Measurements from ENCODE around the gene ATG7. TPM values are rescaled to one million over a fixed set of nuclear protein-coding genes. Genes with fewer than 3 reads are reported as not detected.

ATG7 gene
- total and polyA plus RNA-seq, 10 of the 15 experiments (the other 5 are each of a cell fraction or from before 2014, with no cell fraction given): 13.5 to 49.5 (median 26.4) TPM

DNA sequence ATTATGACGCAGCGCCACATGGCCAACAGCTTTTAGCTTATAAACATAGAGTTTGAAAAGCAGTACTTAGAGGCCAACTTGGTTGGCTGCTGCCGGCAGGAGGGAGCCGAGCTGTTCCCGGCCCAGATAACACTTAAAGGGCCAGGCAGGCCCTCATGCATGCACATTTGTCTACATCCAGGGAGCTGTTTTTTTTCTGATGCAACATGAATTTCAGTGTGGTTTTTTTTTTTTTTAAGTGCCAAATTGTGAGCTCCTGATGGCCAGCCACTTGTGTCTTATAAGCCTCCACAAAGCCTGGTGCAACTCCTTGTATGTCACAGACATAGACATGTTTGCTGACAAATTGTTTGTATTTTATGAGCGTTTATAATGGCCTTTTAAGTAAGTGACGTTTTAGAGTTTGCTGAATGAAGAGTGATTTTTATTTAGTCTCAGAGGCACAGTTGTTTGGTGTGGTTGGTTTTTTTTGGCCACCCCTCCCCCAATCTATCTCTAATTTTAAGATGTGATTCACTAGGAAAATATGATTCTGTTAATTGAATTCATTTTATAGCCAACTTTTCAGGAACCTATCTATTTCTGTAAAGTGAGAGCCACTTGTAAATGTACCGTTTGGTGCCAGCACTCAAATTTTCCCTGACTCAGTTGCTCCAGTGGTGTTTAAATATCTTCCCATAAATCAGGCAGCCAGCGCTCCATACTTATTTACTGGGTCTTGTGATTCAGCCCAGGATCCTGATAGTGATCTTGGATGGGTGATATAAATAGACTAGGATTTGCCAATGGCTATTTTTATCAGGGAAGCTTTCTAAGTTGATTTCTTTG, 237.2 kb downstream of the ATG7 start:
- ATAC-seq (no peak), FAIRE-seq (no peak), DNase-seq (ENCODE audit: low read depth, low spot score) (no peak)
- H2AFZ ChIP-seq (ENCODE audit: control insufficient read depth, low read depth, low read length): no peak overlapping the region
- ChIA-PET SMC1A (ENCODE audit: uncharacterized antibody, unreplicated experiment) (interaction anchor here (0.8 kb wide), 1 partner anchor 165 kb away, joined by 3 read pairs; no protein-coding TSS in a partner anchor), RAD21 (ENCODE audit: unreplicated experiment) (no interaction called here), CTCF (no interaction called here), POLR2A (interaction anchor here (0.6 kb wide), 1 partner anchor 212 kb away, joined by 4 read pairs; no protein-coding TSS in a partner anchor)
- no peaks in the 10 kb centered on the region for H3K27me3 ChIP-seq (replicated peaks in 1 of 2; ENCODE audit: control insufficient read depth in 2 of 2, insufficient read depth in 2 of 2, low read length in 1 of 2)
- intact Hi-C loops (cut with micrococcal nuclease; ENCODE audit: unreplicated experiment): no loop called here
- in situ Hi-C loops (cut with MboI): no loop called here
- H3K4me1 ChIP-seq (ENCODE audit: control insufficient read depth, insufficient read depth, low read length): no peaks in the 10 kb centered on the region
- no peak overlapping the region for H3K27ac ChIP-seq (ENCODE audit: control insufficient read depth, insufficient read depth)
- whole genome bisulfite sequencing (ENCODE audit: insufficient coverage, insufficient replicate concordance, low lambda C conversion rate, missing lambda C conversion rate): 93% methylated on average over 9 of the region's 9 CpGs
- H3K9me3 ChIP-seq (replicated peaks; ENCODE audit: control insufficient read depth, insufficient read depth, low read length): no peaks in the 10 kb centered on the region
- no peaks in the 10 kb centered on the region for H3K36me3 ChIP-seq (ENCODE audit: control insufficient read depth in 2 of 2, insufficient read depth in 2 of 2, low read length in 1 of 2)
- no peaks in the 10 kb centered on the region for H3K79me2 ChIP-seq (ENCODE audit: control insufficient read depth, insufficient read depth, low read length)
- BruUV-seq (replicated peaks): no TSS peak
- no peak overlapping the region for H3K4me3 ChIP-seq
- H3K4me2 ChIP-seq (ENCODE audit: control insufficient read depth, insufficient read depth): no peak overlapping the region
- H3K9ac ChIP-seq (ENCODE audit: control insufficient read depth, insufficient read depth, low read length): no peak overlapping the region
- H4K20me1 ChIP-seq (ENCODE audit: control insufficient read depth, insufficient read depth): no peaks in the 10 kb centered on the region
- TF ChIP-seq SUZ12 (IDR thresholded peaks at IDR 0.05; ENCODE audit: unreplicated experiment) (no peak), JUNB (IDR thresholded peaks at IDR 0.05) (no peak), CREB1 (IDR thresholded peaks at IDR 0.05; ENCODE audit: low read depth) (no peak), MTA2 (IDR thresholded peaks at IDR 0.05; ENCODE audit: low read depth) (no peak), MEF2A (IDR thresholded peaks at IDR 0.05; ENCODE audit: insufficient read depth, low read depth, low read length) (no peak), NRF1 (conservative IDR thresholded peaks at IDR 0.05; ENCODE audit: low read depth, low read length) (no peak), STAT3 (IDR thresholded peaks at IDR 0.05; ENCODE audit: low read depth, low read length) (no peak), EED (IDR thresholded peaks at IDR 0.05; ENCODE audit: low read depth) (no peak), IKZF1 (conservative IDR thresholded peaks at IDR 0.05) (no peak)
- TF ChIP-seq, protein P1, sequence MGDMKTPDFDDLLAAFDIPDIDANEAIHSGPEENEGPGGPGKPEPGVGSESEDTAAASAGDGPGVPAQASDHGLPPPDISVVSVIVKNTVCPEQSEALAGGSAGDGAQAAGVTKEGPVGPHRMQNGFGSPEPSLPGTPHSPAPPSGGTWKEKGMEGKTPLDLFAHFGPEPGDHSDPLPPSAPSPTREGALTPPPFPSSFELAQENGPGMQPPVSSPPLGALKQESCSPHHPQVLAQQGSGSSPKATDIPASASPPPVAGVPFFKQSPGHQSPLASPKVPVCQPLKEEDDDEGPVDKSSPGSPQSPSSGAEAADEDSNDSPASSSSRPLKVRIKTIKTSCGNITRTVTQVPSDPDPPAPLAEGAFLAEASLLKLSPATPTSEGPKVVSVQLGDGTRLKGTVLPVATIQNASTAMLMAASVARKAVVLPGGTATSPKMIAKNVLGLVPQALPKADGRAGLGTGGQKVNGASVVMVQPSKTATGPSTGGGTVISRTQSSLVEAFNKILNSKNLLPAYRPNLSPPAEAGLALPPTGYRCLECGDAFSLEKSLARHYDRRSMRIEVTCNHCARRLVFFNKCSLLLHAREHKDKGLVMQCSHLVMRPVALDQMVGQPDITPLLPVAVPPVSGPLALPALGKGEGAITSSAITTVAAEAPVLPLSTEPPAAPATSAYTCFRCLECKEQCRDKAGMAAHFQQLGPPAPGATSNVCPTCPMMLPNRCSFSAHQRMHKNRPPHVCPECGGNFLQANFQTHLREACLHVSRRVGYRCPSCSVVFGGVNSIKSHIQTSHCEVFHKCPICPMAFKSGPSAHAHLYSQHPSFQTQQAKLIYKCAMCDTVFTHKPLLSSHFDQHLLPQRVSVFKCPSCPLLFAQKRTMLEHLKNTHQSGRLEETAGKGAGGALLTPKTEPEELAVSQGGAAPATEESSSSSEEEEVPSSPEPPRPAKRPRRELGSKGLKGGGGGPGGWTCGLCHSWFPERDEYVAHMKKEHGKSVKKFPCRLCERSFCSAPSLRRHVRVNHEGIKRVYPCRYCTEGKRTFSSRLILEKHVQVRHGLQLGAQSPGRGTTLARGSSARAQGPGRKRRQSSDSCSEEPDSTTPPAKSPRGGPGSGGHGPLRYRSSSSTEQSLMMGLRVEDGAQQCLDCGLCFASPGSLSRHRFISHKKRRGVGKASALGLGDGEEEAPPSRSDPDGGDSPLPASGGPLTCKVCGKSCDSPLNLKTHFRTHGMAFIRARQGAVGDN (IDR thresholded peaks at IDR 0.05): no peak
- TF ChIP-seq, protein P2, sequence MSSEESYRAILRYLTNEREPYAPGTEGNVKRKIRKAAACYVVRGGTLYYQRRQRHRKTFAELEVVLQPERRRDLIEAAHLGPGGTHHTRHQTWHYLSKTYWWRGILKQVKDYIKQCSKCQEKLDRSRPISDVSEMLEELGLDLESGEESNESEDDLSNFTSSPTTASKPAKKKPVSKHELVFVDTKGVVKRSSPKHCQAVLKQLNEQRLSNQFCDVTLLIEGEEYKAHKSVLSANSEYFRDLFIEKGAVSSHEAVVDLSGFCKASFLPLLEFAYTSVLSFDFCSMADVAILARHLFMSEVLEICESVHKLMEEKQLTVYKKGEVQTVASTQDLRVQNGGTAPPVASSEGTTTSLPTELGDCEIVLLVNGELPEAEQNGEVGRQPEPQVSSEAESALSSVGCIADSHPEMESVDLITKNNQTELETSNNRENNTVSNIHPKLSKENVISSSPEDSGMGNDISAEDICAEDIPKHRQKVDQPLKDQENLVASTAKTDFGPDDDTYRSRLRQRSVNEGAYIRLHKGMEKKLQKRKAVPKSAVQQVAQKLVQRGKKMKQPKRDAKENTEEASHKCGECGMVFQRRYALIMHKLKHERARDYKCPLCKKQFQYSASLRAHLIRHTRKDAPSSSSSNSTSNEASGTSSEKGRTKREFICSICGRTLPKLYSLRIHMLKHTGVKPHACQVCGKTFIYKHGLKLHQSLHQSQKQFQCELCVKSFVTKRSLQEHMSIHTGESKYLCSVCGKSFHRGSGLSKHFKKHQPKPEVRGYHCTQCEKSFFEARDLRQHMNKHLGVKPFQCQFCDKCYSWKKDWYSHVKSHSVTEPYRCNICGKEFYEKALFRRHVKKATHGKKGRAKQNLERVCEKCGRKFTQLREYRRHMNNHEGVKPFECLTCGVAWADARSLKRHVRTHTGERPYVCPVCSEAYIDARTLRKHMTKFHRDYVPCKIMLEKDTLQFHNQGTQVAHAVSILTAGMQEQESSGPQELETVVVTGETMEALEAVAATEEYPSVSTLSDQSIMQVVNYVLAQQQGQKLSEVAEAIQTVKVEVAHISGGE (CRISPR knock-in tag; IDR thresholded peaks at IDR 0.05): no peak
- TF ChIP-seq, protein P3, sequence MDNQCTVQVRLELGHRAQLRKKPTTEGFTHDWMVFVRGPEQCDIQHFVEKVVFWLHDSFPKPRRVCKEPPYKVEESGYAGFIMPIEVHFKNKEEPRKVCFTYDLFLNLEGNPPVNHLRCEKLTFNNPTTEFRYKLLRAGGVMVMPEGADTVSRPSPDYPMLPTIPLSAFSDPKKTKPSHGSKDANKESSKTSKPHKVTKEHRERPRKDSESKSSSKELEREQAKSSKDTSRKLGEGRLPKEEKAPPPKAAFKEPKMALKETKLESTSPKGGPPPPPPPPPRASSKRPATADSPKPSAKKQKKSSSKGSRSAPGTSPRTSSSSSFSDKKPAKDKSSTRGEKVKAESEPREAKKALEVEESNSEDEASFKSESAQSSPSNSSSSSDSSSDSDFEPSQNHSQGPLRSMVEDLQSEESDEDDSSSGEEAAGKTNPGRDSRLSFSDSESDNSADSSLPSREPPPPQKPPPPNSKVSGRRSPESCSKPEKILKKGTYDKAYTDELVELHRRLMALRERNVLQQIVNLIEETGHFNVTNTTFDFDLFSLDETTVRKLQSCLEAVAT (IDR thresholded peaks at IDR 0.05): no peak
- TF ChIP-seq, protein P4, sequence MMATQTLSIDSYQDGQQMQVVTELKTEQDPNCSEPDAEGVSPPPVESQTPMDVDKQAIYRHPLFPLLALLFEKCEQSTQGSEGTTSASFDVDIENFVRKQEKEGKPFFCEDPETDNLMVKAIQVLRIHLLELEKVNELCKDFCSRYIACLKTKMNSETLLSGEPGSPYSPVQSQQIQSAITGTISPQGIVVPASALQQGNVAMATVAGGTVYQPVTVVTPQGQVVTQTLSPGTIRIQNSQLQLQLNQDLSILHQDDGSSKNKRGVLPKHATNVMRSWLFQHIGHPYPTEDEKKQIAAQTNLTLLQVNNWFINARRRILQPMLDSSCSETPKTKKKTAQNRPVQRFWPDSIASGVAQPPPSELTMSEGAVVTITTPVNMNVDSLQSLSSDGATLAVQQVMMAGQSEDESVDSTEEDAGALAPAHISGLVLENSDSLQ (IDR thresholded peaks at IDR 0.05): no peak
